NCI-H524 treated with DMSO at 0.1 percent for 48 hours (cell line): ENCODE data around the gene SSH3.

Experiments
- DNase-seq: peaks from one replicate; lab custom pipeline; 2025; lab: John Stamatoyannopoulos, UW

The SSH3 gene

GRCh38 chr11:67293090-67293489, 10.2 kb upstream of the SSH3 start:
- DNase-seq, result no peak

GRCh38 chr11:67295846-67296245, 7.5 kb upstream of the SSH3 start:
- no peak for DNase-seq

- DNase-seq, result no peak
Measured at GRCh38 chr11:67298786-67299185, 4.5 kb upstream of the SSH3 start.

GRCh38 chr11:67299471-67300191, 3.7 kb upstream of the SSH3 start:
- DNase-seq, result no peak

- no peak for DNase-seq
Measured at GRCh38 chr11:67300256-67300755, 3.0 kb upstream of the SSH3 start.

GRCh38 chr11:67300756-67301312, 2.5 kb upstream of the SSH3 start:
- DNase-seq, result no peak

- DNase-seq, result no peak
Measured at GRCh38 chr11:67301313-67301921, 1.9 kb upstream of the SSH3 start.

- DNase-seq, result no peak
Measured at GRCh38 chr11:67301951-67302516, 1.3 kb upstream of the SSH3 start.

- no peak for DNase-seq
Measured at GRCh38 chr11:67302571-67303131, 679 bp upstream of the SSH3 start.

GRCh38 chr11:67303835-67304411, 593 bp downstream of the SSH3 start:
- DNase-seq, result no peak

- DNase-seq, result no peak
Measured at GRCh38 chr11:67304511-67305113, 1.3 kb downstream of the SSH3 start.

GRCh38 chr11:67306769-67307544, 3.6 kb downstream of the SSH3 start:
- no peak for DNase-seq

GRCh38 chr11:67307545-67308001, 4.2 kb downstream of the SSH3 start:
- no peak for DNase-seq

GRCh38 chr11:67308031-67308866, 4.9 kb downstream of the SSH3 start:
- no peak for DNase-seq

GRCh38 chr11:67309166-67309565, 5.8 kb downstream of the SSH3 start:
- no peak for DNase-seq

GRCh38 chr11:67309661-67310061, 6.3 kb downstream of the SSH3 start:
- no peak for DNase-seq

- DNase-seq, result no peak
Measured at GRCh38 chr11:67310246-67311050, 7.1 kb downstream of the SSH3 start.

- no peak for DNase-seq
Measured at GRCh38 chr11:67311051-67311555, 7.8 kb downstream of the SSH3 start.

- no peak for DNase-seq
Measured at GRCh38 chr11:67311556-67312082, 8.3 kb downstream of the SSH3 start.
